HFF-Myc (cell line): Measurements from ENCODE around the gene HMGN3.

ENCODE experiments used
- DNase-seq: peaks from one replicate; pipeline ENCODE4 v3.0.0-alpha.2; 2011; ENCODE audit warnings: low read depth; ENCODE audit errors: extremely low read depth
- H3K4me3 ChIP-seq: replicated peaks from 2 replicates; pipeline ENCODE4 v1.5.1; 2011; ENCODE audit warnings: low read depth, mild to moderate bottlenecking, control low read depth, low read length
- CTCF ChIP-seq: IDR thresholded peaks from 2 replicates; pipeline ENCODE4 v1.5.1; 2012; ENCODE audit warnings: mild to moderate bottlenecking, low read depth, low read length, control low read depth; ENCODE audit errors: missing control alignments

HMGN3 gene

DNA sequence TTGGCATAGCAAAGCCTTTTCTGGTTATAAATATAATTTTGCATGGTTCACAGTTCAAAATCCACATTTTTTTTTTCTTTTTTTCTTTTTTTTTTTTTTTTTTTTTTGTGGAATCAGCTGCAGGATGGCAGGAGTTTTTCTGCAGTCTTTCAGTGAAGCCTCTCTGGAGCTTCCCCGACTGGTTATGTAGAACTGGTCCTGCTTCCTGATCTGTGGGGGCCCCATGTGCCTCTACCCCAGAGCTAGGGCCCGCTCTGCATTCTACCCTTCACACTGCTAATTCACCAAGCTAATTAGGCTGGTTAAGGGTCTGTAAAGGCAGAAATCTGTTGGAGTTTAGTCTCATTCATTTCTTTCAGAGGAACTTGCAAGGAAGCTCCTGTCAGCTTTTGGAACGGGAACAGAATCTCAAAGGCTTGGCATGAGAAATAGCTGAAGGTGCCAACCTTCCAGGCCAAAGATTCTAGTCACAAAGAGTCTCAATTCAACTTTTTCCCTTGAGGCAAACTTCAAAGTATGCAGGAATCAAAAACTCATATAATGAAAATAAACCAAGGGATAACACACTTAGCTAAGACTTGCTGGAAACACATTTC is 45.5 kb downstream of the HMGN3 start:
- TF ChIP-seq CTCF: no peak
- H3K4me3 ChIP-seq: no peak overlapping the region
- DNase-seq: no peak

DNA sequence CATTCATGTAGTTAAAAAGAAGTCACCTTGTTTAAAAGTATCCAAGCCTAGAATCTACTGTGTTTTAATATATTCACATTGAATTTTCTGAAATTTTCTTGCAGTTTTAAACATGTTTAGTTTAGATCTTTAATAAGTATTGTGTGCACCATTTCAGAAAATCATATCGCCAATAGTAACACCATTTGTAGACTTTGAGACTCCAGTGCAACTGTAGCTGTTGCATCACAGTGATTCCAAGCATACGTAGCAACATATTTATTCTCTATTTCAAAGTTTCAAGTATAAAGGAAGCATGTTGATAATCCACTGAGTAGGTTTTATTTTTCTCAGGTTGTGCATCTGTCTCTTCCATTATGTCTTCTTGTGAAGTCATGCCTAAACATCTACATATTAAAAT is 46.4 kb downstream of the HMGN3 start:
- no peak for DNase-seq
- no peak overlapping the region for H3K4me3 ChIP-seq
- TF ChIP-seq CTCF: no peak

- no peak overlapping the region for H3K4me3 ChIP-seq
- DNase-seq: no peak
- no peak for TF ChIP-seq CTCF
Observed at GRCh38 chr6:79186564-79186963, 47.9 kb downstream of the HMGN3 start.

DNA sequence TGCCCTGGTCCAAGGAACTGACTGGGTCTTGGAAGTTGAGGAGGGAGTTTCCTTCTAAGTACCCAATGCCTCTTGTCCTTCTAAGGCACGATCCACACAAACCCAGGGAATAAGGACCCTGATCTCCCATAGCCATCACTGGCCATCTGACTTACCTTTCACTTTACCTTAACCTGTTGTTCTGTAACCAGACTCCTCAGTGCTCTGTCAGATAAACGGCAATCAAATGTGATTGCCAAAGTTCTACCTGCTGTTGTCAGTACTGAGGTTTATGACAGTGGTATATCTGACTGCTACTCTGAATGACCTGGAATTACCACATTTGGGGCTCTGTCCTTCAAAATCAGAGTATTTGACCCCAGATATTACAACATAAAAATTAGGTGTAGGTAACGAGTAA is 49.8 kb downstream of the HMGN3 start:
- no peak for TF ChIP-seq CTCF
- DNase-seq: no peak
- H3K4me3 ChIP-seq: no peak overlapping the region

DNA sequence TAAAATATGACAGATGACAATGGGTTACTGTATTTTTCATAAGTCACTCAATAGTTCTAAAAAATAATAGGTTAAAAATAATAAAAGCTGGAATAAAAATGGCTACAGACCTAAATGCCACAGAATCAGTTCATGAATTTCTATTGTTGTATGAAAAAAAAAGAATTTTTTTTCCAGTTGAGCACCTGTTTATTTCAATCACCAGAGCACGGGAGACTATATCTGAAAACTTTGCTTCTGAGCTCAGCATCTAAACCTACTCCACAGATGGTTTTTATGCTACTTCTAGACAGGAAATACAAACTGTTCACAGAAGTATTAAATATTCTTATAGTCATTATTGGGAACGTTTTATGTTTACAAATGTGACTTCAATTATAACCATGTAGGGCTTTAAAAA is 50.4 kb downstream of the HMGN3 start:
- TF ChIP-seq CTCF: no peak
- no peak for DNase-seq
- H3K4me3 ChIP-seq: no peak overlapping the region

- no peak for DNase-seq
- no peak for TF ChIP-seq CTCF
Observed at GRCh38 chr6:79180052-79180451, 54.4 kb downstream of the HMGN3 start.

GRCh38 chr6:79173378-79173777 is 61.1 kb downstream of the HMGN3 start:
- TF ChIP-seq CTCF: no peak
- no peak overlapping the region for H3K4me3 ChIP-seq
- DNase-seq: no peak

More at GRCh38 chr6:79180052-79180451, 54.4 kb downstream of the HMGN3 start:
- no peak overlapping the region for H3K4me3 ChIP-seq
